HG03280 (cell line): ENCODE data around the gene CLCC1.
"Not testable (repeated sequence)": the region's sequence is repeated elsewhere in the genome, so short reads cannot be mapped to it uniquely, and the experiment has no call there.

Source experiments
- ATAC-seq: cut with Tn5 transposase; IDR thresholded peaks from one replicate; pipeline ENCODE4 v1.9.1; 2021; ENCODE audit warnings: mild to moderate bottlenecking, moderate library complexity; ENCODE audit not compliant: unreplicated experiment

Gene CLCC1

DNA sequence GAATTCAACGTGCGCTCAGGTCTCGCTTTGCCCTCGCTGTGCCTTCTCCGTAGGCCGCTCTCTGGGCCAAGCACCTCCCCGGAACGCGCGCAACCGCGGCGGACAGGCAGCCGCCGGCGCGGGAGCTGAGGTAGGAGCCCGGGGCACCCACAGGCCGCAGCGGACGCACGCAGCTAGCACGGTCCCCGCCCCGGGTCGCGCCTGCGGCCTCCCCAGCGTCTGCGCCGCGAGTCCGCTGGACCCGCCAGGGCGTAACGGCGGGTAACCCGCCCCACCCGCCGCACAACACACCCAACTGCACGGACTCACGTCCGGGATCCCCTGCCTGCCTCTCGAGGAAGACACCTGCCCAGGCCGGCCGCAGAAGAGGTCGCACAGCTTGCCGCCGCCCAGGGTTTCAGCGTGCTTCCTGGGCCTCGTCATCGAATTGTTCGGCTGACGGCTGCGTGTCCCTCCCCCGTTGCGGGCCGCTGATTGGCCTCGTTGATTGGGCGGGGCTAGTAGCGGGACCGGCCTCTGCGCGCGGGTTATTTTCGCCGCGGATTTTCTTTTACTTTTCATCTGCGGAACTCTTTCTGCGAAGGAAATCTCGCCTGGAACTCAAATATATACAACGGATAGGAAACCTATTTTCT is at the start of gene CLCC1:
Gene CLCC1, minus strand, starts transcription at position 433 of the 635 bp plus-strand sequence. CDS start 13,047 bp downstream, outside the sequence.
- peak; percentile 91 for ATAC-seq

- no peak for ATAC-seq
Measured at GRCh38 chr1:109011335-109011734, 48.1 kb upstream of the CLCC1 start.

GRCh38 chr1:108996622-108997021 is 33.3 kb upstream of the CLCC1 start:
- not testable (repeated sequence) for ATAC-seq

DNA sequence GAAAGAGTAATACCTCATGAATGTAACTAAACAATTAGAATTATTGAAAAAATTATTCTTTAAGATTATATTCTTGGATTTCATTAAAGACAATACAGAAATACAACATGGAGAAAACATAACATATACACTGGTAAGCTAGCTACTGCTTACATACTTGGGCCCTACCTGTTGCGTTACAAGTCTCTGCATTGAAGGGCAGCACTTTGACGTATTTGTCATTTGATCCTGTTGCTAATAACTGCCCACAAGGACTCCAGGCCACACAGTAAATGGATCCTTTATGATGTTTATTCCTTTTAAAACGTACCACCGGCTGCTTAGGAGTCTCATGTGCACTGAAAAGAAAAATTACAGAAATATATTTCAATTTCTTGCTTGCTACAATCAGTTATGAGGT is 19.8 kb upstream of the CLCC1 start:
- no peak for ATAC-seq

- no peak for ATAC-seq
Measured at GRCh38 chr1:108976658-108977057, 13.4 kb upstream of the CLCC1 start.

- ATAC-seq = no peak
Measured at GRCh38 chr1:108972951-108973350, 9.7 kb upstream of the CLCC1 start.

GRCh38 chr1:108969346-108969745 is 6.1 kb upstream of the CLCC1 start:
- no peak for ATAC-seq

DNA sequence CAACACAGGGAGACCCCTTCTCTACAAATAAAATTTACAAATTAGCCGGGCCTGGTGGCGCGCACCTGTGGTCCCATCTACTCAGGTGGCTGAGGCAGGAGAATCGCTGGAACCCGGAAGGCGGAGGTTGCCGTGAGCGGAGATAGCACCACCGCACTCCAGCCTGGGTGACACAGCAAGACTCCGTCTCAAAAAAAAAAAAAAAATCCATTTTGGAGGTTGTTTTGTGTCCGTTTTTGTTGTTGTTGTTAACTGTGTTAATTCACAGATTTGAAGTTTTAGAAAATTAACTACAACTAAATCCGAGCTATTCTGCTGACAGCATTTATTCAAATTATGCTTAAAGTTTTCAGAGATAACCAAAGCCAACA is 618 bp downstream of the CLCC1 start:
- ATAC-seq = no peak

DNA sequence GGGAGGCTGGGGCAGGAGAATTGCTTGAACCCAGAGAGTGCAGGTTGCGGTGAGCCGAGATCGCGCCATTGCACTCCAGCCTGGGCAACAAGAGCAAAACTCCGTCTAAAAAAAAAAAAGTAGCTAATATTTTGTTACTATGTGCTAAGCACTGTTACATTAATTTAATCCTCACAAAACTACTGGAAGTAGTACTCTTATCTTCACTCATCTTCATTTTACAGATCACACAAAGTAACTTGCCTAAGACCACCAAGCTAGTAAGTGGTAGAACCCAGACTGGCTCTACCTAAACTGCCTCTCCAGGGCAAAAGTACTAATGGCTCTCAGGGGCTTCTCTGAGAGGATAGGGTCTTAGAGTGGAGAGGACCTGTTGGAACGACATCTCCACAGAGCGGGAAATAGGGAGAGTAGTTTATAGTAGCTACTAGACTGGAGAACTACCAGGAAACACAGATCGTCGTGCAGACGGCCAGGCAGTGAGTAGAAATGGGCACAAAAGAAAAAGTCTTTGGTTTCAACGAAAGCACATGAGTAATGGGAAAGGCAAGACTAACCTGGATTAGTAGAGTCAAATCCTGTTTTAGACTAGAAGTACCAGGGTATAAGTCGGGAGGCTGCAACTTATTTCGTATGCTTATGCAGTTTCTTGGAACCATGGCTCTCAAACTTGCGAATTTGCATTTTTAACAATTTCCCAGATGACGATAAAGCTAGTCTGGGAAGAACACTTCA is 1.4 kb downstream of the CLCC1 start:
- no peak for ATAC-seq

- ATAC-seq = no peak
Measured at GRCh38 chr1:108961198-108961597, 2.1 kb downstream of the CLCC1 start.

DNA sequence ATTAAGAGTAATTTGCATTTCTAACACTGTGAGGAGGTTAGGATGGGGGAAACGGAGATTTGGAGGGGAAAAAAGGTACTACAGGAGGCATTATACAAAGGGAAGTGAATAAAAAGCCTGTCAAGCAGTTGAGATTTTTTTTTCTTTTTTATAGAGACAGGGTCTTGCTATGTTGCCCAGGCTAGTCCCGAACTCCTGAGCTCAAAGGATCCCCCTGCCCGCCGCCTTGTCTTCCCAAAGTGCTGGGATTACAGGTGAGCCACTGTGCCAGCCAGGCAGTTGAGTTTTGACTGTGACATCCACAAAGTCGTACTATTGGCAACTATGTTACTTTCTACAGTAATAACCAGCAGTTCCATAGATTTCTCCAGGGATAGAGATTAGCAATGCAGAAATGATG is 2.6 kb downstream of the CLCC1 start:
- no peak for ATAC-seq

GRCh38 chr1:108957888-108958287 is 5.4 kb downstream of the CLCC1 start:
- no peak for ATAC-seq

GRCh38 chr1:108955881-108956280 is 7.4 kb downstream of the CLCC1 start:
- no peak for ATAC-seq

DNA sequence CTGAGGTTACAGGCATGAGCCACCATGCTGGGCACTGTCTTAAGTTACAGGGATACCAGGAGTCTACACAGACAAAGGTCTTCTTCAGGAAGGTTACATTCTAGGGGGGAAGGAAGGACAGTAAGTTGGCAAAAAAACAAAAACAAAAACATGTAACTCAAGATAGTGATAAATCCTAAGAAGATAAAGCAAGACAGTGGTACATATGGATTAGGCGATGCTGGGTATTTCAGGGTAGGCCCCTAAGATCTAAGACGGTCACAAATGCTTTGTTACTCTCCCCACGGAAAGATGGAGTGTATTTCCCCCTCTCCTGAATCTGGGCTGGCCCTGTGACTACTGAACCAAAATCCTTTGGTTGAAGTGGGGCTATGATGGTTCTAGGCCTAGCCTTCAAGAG is 8.2 kb downstream of the CLCC1 start:
- ATAC-seq = no peak

DNA sequence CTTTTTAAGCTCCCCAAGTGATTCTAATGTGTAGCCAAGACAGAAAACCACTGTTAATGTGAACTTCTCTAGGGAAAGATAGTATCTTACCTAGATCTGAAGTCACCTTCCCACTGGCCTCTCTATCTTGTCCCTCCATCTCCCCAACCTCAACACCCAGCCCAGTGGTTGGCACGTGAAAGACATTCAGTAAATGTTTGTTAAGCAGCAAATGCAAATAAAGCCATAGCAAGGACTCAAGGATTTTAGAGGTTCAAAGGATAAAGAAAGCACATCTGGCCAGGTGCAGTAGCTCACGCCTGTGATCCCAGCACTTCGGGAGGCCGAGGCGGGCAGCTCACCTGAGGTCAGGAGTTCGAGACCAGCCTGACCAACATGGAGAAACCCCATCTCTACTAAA is 9.8 kb downstream of the CLCC1 start:
- ATAC-seq = no peak

- no peak for ATAC-seq
Measured at GRCh38 chr1:108951242-108951641, 12.0 kb downstream of the CLCC1 start.

DNA sequence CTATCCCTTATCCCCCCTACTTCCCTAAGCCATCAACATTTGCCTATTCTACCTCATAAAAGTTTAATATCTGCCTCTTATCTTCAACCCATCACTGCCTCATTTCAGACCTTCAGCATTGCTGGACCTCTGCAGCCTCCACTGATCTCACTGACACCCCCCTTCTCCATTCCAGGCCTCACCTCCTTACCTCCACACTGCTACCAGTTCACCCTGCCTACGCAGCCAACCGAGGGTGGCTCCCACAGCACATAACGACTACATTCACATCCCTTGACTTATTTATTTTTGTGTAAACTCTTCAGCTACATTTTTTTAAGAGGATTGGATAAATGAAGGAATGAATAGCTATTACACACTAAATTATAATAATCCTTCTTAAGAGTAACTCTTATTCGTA is 14.2 kb downstream of the CLCC1 start:
- ATAC-seq = no peak

DNA sequence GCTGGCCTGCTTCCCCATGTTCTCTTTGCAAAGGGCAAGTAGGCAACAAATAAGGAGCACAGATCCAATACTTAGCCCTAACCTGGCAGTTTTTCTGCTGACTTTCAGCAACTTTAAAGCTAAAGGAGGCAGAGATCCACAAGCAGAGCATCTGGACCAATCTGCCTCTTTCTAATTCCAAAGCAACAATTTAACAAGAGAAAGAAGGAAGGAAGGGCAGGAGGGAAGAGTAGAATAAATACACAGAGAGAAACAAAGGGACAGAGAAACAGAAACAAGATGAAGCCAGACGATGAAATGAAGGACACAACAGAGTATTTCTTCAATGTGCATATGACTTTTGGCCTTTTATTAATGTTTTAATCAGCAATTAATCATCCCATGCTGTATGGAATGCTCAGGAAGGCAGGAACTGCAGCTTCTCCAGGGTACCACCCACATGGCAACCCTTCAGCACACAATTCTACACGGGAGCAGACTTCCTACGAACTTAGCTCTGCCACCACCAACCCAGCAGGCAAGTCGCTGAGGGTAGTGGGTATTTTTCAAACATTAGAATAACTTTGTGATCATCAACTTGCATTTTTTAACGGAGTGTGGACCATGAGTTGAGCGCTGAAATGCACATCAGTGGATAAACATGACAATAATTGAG is 15.3 kb downstream of the CLCC1 start:
- no peak for ATAC-seq

DNA sequence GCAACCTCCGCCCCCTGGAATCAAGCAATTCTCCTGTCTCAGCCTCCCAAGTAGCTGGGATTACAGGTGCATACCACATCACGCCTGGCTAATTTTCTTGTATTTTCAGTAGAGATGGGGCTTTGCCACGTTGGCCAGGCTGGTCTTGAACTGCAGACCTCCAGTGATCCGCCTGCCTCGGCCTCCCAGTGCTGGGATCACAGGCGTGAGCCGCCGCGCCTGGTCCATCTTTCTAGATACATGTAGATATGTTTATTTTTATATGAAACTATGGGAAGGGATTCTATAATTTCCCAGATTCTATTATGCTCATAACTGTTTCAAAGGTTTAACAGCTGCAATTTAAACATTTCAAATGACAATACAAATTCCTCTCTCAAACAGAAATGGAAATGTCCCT is 27.1 kb downstream of the CLCC1 start:
- no peak for ATAC-seq

DNA sequence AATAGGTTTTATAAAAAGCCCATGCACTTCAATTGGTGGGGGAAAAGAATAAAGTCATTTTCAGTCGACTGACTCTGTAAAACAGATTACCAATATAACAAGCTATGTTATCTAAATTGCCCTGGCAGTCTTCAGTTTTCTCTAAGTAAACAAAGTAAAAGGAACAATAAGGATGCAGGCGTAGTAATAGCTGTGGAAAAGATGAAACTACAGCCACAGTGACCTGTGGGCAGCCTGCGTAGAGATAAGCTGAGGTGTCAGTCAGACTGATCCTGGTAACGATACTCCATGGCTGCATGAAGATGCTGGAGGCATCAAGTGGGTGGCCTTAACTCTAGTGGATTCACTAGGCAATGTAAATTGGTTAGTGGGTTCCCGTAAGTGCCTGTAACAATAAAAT is 29.3 kb downstream of the CLCC1 start:
- ATAC-seq = no peak

DNA sequence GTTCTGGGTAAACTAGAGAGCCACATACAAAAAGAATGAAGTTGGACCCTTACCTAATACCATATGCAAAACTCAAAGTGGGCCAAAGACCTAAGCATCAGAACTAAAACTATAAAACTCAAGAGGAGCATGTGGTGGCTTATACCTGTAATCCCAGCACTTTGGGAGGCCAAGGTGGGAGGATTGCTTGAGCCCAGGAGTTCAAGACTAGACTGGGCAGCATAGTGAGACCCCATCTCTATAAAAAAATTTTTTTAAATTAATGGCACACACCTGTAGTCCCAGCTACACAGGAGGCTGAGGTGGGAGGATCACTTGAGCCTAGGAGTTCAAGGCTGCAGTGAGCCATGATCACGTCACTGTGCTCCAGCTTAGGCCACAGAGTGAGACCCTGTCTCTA is 35.7 kb downstream of the CLCC1 start:
- ATAC-seq = not testable (repeated sequence)

DNA sequence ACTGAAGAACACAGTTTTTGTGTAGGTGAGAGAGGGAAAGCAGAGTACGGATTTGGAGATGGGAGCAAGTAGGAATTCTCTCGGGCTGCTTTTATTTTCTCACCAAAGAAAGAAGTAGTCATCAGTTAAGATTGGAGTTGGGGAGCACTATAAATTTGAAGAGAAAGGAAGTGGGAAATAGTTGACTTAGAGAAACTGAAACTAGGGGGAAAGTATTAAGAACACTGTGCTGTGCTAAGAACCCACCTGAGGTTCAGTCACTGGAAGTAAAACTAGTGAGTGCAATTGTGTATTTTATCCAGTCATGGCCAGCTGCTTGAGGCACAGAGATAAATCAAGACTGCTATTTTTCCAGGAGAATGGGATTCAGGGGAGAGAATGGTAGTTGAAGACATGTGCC is 37.4 kb downstream of the CLCC1 start:
- ATAC-seq = no peak
